Activated T-helper 9 cell treated with anti-CD3 and anti-CD28 coated beads, Interleukin-2, amount 50 U/mL, for 16 hours (primary cell): ENCODE data around the gene CLCN4.

Experiments used
- DNase-seq: peaks from one replicate; pipeline ENCODE4 v3.0.0-alpha.2; 2020; ENCODE audit warnings: low read depth

The CLCN4 gene

GRCh38 chrX:10130354-10130753 lies 26.4 kb upstream of the CLCN4 start:
- no peak for DNase-seq

- DNase-seq, result no peak
Observed at GRCh38 chrX:10133980-10134676, 22.6 kb upstream of the CLCN4 start.

- no peak for DNase-seq
Observed at GRCh38 chrX:10134921-10135320, 21.9 kb upstream of the CLCN4 start.

- DNase-seq, result no peak
Observed at GRCh38 chrX:10135561-10136399, 21.0 kb upstream of the CLCN4 start.

- DNase-seq, result no peak
Observed at GRCh38 chrX:10138726-10139125, 18.0 kb upstream of the CLCN4 start.

- no peak for DNase-seq
Observed at GRCh38 chrX:10140264-10140663, 16.5 kb upstream of the CLCN4 start.

- no peak for DNase-seq
Observed at GRCh38 chrX:10142041-10142599, 14.7 kb upstream of the CLCN4 start.

- no peak for DNase-seq
Observed at GRCh38 chrX:10143071-10143983, 13.4 kb upstream of the CLCN4 start.

- DNase-seq, result no peak
Observed at GRCh38 chrX:10146346-10146745, 10.4 kb upstream of the CLCN4 start.

- no peak for DNase-seq
Observed at GRCh38 chrX:10152086-10152485, 4.7 kb upstream of the CLCN4 start.

- no peak for DNase-seq
Observed at GRCh38 chrX:10155137-10155536, 1.6 kb upstream of the CLCN4 start.

- no peak for DNase-seq
Observed at GRCh38 chrX:10157032-10157341, 212 bp downstream of the CLCN4 start.

GRCh38 chrX:10157543-10157942 lies 768 bp downstream of the CLCN4 start:
- no peak for DNase-seq

- no peak for DNase-seq
Observed at GRCh38 chrX:10158279-10159144, 1.7 kb downstream of the CLCN4 start.

- no peak for DNase-seq
Observed at GRCh38 chrX:10159145-10159468, 2.3 kb downstream of the CLCN4 start.

- no peak for DNase-seq
Observed at GRCh38 chrX:10160211-10160610, 3.4 kb downstream of the CLCN4 start.

- DNase-seq, result no peak
Observed at GRCh38 chrX:10163031-10163430, 6.3 kb downstream of the CLCN4 start.

- no peak for DNase-seq
Observed at GRCh38 chrX:10164879-10165278, 8.1 kb downstream of the CLCN4 start.

- no peak for DNase-seq
Observed at GRCh38 chrX:10165580-10166247, 8.9 kb downstream of the CLCN4 start.

GRCh38 chrX:10166248-10166716 lies 9.5 kb downstream of the CLCN4 start:
- no peak for DNase-seq

GRCh38 chrX:10166731-10167151 lies 10.0 kb downstream of the CLCN4 start:
- no peak for DNase-seq
